Endodermal cell (in vitro differentiated cells): ENCODE results near the gene HOMER3. TPM values are rescaled to one million over a fixed set of nuclear protein-coding genes. Genes with fewer than 3 reads are reported as not detected.

Experiments
- DNase-seq: peaks from one replicate; pipeline ENCODE4 v3.0.0-alpha.2; 2017
- H3K27ac ChIP-seq: 2 replicates; pipeline ENCODE4 v1.5.1; 2013; ENCODE audit warnings: mild to moderate bottlenecking, low read depth, low read length, moderate library complexity
- H3K27me3 ChIP-seq: 2 replicates; pipeline ENCODE4 v1.6.1; 2013; ENCODE audit warnings: mild to moderate bottlenecking, low read length, moderate library complexity; ENCODE audit not compliant: insufficient read depth, control insufficient read depth, poor library complexity, severe bottlenecking
- H3K36me3 ChIP-seq: 2 replicates; pipeline ENCODE4 v1.7.0; 2013; ENCODE audit warnings: mild to moderate bottlenecking, low read length, moderate library complexity; ENCODE audit not compliant: control insufficient read depth, insufficient read depth
- H3K4me1 ChIP-seq: one replicate; pipeline ENCODE4 v1.7.0; 2013; ENCODE audit warnings: low read length; ENCODE audit not compliant: control insufficient read depth, insufficient read depth
- H3K4me3 ChIP-seq: 2 replicates; pipeline ENCODE4 v1.5.1; 2013; ENCODE audit warnings: mild to moderate bottlenecking, low read length, moderate library complexity
- H3K9ac ChIP-seq: 2 replicates; pipeline ENCODE4 v1.6.1; 2013; ENCODE audit warnings: mild to moderate bottlenecking, low read length, moderate library complexity; ENCODE audit not compliant: poor library complexity, severe bottlenecking; ENCODE audit errors: extremely low read depth
- H3K9me3 ChIP-seq: 2 replicates; pipeline ENCODE4 v1.6.1; 2013; ENCODE audit warnings: mild to moderate bottlenecking, low read length, moderate library complexity; ENCODE audit not compliant: control insufficient read depth
- H3K27ac Mint-ChIP-seq: 2 replicates; pipeline ENCODE4 v1.8.0; 2020; ENCODE audit warnings: mixed read lengths
- H3K27me3 Mint-ChIP-seq: 2 replicates; pipeline ENCODE4 v1.8.0; 2021; ENCODE audit warnings: mild to moderate bottlenecking, mixed read lengths; ENCODE audit not compliant: insufficient read depth
- H3K36me3 Mint-ChIP-seq: 2 replicates; pipeline ENCODE4 v1.8.0; 2020; ENCODE audit warnings: low read depth, mixed read lengths
- H3K4me1 Mint-ChIP-seq: 2 replicates; pipeline ENCODE4 v1.8.0; 2020; ENCODE audit warnings: mixed read lengths
- H3K4me3 Mint-ChIP-seq: 2 replicates; pipeline ENCODE4 v1.8.0; 2020; ENCODE audit warnings: mild to moderate bottlenecking, moderate library complexity, mixed read lengths
- H3K9me3 Mint-ChIP-seq: 2 replicates; pipeline ENCODE4 v1.8.0; 2020; ENCODE audit warnings: mild to moderate bottlenecking, mixed read lengths
- WGBS, 2 experiments: methylation state at CpG; one replicate each; pipeline versions ENCODE4 v1.1.5 to v1.1.7; 2013; ENCODE audit warnings: missing lambda C conversion rate in 2 of 2, mixed read lengths in 1 of 2; ENCODE audit not compliant: insufficient coverage in 1 of 2, insufficient read length in 1 of 2; 5-methylcytosine and 5-hydroxymethylcytosine counted together
- total RNA-seq, 2 donors: library from RNA; stranded (reverse); fragmentation: NEBNext Ultra II Directional in 1 of 2; extraction: Animal tissue kit (Norgen Biotek cat#: 25700) in 1 of 2; gene quantifications; 2 replicates in 1 of 2; 3 replicates in 1 of 2; pipeline ENCODE4 v1.2.1, GENCODE V29; 2021
- TF ChIP-seq, protein P1 (sequence below): fragments of 200-600 bp; sonication (generic); conservative IDR thresholded peaks from 2 replicates; pipeline ENCODE4 v1.5.0; 2021; ENCODE audit warnings: antibody characterized with exemption, mild to moderate bottlenecking

HOMER3 gene
- total RNA-seq, 2 donors from 2014 or later, result 21.5 to 31.2 TPM

DNA sequence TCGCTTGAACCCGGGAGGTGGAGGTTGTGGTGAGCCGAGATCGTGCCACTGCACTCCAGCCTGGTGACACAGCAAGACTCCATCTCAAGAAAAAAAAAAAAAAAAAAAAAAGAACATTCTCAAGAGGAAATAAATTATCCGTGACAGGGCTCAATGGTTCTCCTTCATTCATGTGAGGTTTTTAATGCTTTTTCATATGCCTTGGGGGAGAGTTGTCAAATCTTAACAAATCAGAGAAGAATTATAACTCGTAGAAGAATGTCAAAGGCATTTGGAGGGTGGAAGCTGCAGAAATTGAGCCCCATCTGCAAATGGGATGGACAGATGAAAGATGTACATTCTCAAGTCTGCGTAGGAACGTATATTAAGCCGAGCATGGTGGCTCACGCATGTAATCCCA, 34.9 kb upstream of the HOMER3 start:
- TF ChIP-seq, protein P1, sequence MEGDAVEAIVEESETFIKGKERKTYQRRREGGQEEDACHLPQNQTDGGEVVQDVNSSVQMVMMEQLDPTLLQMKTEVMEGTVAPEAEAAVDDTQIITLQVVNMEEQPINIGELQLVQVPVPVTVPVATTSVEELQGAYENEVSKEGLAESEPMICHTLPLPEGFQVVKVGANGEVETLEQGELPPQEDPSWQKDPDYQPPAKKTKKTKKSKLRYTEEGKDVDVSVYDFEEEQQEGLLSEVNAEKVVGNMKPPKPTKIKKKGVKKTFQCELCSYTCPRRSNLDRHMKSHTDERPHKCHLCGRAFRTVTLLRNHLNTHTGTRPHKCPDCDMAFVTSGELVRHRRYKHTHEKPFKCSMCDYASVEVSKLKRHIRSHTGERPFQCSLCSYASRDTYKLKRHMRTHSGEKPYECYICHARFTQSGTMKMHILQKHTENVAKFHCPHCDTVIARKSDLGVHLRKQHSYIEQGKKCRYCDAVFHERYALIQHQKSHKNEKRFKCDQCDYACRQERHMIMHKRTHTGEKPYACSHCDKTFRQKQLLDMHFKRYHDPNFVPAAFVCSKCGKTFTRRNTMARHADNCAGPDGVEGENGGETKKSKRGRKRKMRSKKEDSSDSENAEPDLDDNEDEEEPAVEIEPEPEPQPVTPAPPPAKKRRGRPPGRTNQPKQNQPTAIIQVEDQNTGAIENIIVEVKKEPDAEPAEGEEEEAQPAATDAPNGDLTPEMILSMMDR, result no peak
- Mint-ChIP-seq H3K4me1 (no peaks in the 10 kb centered on the region), H3K27me3 (peaks cover 11% of the 10 kb centered on the region), H3K4me3 (no peak overlapping the region), H3K36me3 (no peaks in the 10 kb centered on the region), H3K27ac (no peak overlapping the region), H3K9me3 (no peaks in the 10 kb centered on the region)
- Histone ChIP-seq H3K27ac (no peak overlapping the region), H3K4me3 (no peak overlapping the region), H3K27me3 (no peaks in the 10 kb centered on the region), H3K9ac (no peak overlapping the region), H3K36me3 (no peaks in the 10 kb centered on the region), H3K4me1 (no peaks in the 10 kb centered on the region), H3K9me3 (no peaks in the 10 kb centered on the region)
- WGBS, 2 experiments, result 96% methylated on average over 4 to 8 of the region's 10 CpGs
- DNase-seq, result no peak

DNA sequence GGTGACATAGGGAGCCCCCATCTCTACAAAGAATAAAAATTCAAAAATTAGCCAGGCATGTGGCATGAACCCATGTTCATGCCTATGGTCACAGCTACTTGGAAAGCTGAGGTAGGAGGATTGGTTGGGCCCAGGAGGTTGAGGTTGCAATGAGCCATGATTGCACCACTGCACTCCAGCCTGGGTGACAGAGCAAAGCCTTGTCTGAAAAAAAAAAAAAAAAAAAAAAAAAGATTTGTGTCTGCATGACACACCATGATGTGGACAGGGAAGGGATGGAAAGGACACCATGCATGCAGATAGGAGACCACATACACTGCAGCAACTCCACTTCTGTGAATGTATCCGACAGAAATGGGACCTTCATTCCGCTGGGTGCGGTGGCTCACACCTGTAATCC, 34.0 kb upstream of the HOMER3 start:
- H3K4me1 ChIP-seq, result no peaks in the 10 kb centered on the region
- TF ChIP-seq, protein P1, result no peak

DNA sequence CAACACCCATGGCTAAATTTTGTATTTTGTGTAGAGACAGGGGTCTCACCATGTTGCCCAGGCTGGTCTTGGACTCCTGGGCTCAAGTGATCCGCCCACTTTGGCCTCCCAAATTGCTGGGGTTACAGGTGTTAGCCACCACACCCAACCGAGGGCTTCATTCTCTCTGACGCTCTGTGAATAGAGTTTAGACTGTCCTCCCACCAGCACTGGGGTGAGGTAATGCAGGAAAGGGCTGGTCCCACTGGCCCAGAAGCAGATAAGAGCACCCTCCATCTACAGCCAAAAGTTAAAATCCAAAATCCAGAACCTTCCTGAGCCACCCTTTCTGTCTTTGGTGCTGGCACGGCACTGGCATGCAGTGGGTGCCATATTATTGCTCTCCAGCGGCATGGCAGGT, 31.8 kb upstream of the HOMER3 start:
- H3K9me3 Mint-ChIP-seq, result peaks cover 3% of the 10 kb centered on the region
- no peaks in the 10 kb centered on the region for H3K4me1 Mint-ChIP-seq
- WGBS, 2 experiments, result 84 to 90% methylated on average over 3 to 5 of the region's 5 CpGs
- H3K4me3 Mint-ChIP-seq, result no peak overlapping the region
- H3K36me3 Mint-ChIP-seq, result no peaks in the 10 kb centered on the region
- Histone ChIP-seq H3K27me3 (no peaks in the 10 kb centered on the region), H3K27ac (no peak overlapping the region), H3K4me1 (no peaks in the 10 kb centered on the region), H3K4me3 (no peak overlapping the region), H3K9ac (no peak overlapping the region), H3K36me3 (no peaks in the 10 kb centered on the region), H3K9me3 (no peaks in the 10 kb centered on the region)
- no peak overlapping the region for H3K27ac Mint-ChIP-seq
- H3K27me3 Mint-ChIP-seq, result peaks cover 6% of the 10 kb centered on the region
- TF ChIP-seq, protein P1, result no peak
- no peak for DNase-seq

More for the DNA sequence above, 34.0 kb upstream of the HOMER3 start:
- no peak for DNase-seq
- H3K4me1 Mint-ChIP-seq, result no peaks in the 10 kb centered on the region
- Histone ChIP-seq H3K9ac (no peak overlapping the region), H3K27ac (no peak overlapping the region), H3K27me3 (no peaks in the 10 kb centered on the region), H3K9me3 (no peaks in the 10 kb centered on the region), H3K36me3 (no peaks in the 10 kb centered on the region), H3K4me3 (no peak overlapping the region)
- H3K9me3 Mint-ChIP-seq, result no peaks in the 10 kb centered on the region
- WGBS, 2 experiments, result 96 to 100% methylated on average over 3 of the region's 3 CpGs
- peaks cover 8% of the 10 kb centered on the region for H3K27me3 Mint-ChIP-seq
- H3K27ac Mint-ChIP-seq, result no peak overlapping the region
- no peaks in the 10 kb centered on the region for H3K36me3 Mint-ChIP-seq
- no peak overlapping the region for H3K4me3 Mint-ChIP-seq
